Osteoblast (primary cell): ENCODE results near the gene DNAH17. TPM values are rescaled to one million over a fixed set of nuclear protein-coding genes. Genes with fewer than 3 reads are reported as not detected.

Experiments used
- DNase-seq: peaks from one replicate; pipeline ENCODE4 v3.0.0; 2011; ENCODE audit warnings: low spot score, mixed read lengths; ENCODE audit not compliant: insufficient read length; ENCODE audit errors: missing footprints
- H2AFZ ChIP-seq: 2 replicates; pipeline ENCODE4 v1.6.0; 2011; ENCODE audit warnings: mild to moderate bottlenecking, low read length
- H3K27ac ChIP-seq: 2 replicates; pipeline ENCODE4 v1.5.1; 2011; ENCODE audit warnings: mild to moderate bottlenecking, low read depth, low read length, moderate library complexity
- H3K27me3 ChIP-seq: 2 replicates; pipeline ENCODE4 v1.6.0; 2012; ENCODE audit warnings: mild to moderate bottlenecking, control low read depth, inconsistent platforms, low read length, moderate library complexity; ENCODE audit not compliant: insufficient read depth
- H3K36me3 ChIP-seq: 2 replicates; pipeline ENCODE4 v1.5.1; 2011; ENCODE audit warnings: mild to moderate bottlenecking, low read length, control low read depth, moderate library complexity; ENCODE audit not compliant: insufficient read depth
- H3K4me1 ChIP-seq: 2 replicates; pipeline ENCODE4 v1.5.1; 2011; ENCODE audit warnings: mild to moderate bottlenecking, low read length, control low read depth, moderate library complexity; ENCODE audit not compliant: insufficient read depth
- H3K4me2 ChIP-seq: 2 replicates; pipeline ENCODE4 v1.6.0; 2011; ENCODE audit warnings: mild to moderate bottlenecking, low read length; ENCODE audit not compliant: insufficient read depth
- H3K4me3 ChIP-seq: fragments of 200-600 bp; sonication (generic); 3 replicates; pipeline ENCODE4 v1.5.1; 2012; ENCODE audit warnings: mild to moderate bottlenecking, low read length, inconsistent platforms; ENCODE audit not compliant: insufficient read depth
- H3K79me2 ChIP-seq: 2 replicates; pipeline ENCODE4 v1.6.0; 2012; ENCODE audit warnings: mild to moderate bottlenecking, low read length, control low read depth, inconsistent platforms; ENCODE audit not compliant: insufficient read depth
- H3K9me3 ChIP-seq: 2 replicates; pipeline ENCODE4 v1.5.1; 2011; ENCODE audit warnings: low read depth, low read length, control low read depth
- H4K20me1 ChIP-seq: 2 replicates; pipeline ENCODE4 v1.6.0; 2012; ENCODE audit warnings: mild to moderate bottlenecking, low read length, control low read depth; ENCODE audit not compliant: insufficient read depth
- total RNA-seq: library from RNA; depleted of rRNA; stranded (reverse); fragments of >200 nt; gene quantifications from 2 replicates; pipeline ENCODE4 v1.2.3, GENCODE V29; 2012
- TF ChIP-seq, protein P1 (sequence below): IDR thresholded peaks from 2 replicates; pipeline ENCODE4 v1.5.1; 2011; ENCODE audit warnings: mild to moderate bottlenecking, low read depth, low read length, moderate library complexity; ENCODE audit errors: extremely low read depth

The DNAH17 gene
- total RNA-seq, 1 donor: under 0.01 TPM

DNA sequence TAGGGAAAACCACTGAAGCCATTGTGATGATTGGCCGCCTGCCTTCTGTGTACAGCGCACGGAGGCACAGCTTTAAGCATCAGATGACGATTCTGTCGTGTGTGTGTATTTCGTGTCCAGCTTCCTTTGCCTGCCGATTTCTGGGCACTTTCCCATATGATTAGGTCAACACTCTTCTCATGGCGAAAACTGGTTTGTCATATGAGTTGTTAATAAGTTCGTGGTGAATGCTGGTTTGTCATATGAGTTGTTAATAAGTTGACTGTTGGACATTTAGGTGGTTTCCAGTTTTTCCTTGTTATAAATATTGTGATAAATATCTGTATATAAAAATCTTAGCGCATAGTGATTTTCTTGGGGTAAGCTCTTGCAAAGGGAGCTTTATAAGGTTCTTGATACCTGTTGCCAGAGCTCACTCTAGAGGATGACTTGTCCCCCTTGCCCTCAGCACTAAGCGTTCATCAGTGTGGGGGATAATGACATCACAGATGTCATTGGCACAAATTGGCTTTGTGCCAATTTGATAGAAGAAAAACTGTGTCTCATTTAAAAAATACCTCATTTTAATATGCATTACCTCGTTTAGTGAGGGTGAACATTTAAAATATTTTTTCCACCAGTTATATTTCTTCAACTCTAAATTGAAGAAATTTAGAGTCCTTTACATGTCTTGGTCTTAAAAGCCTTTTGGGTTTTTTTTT, 158.7 kb downstream of the DNAH17 start:
- Histone ChIP-seq H3K27ac (peak overlapping the region; percentile 59), H3K9me3 (no peaks in the 10 kb centered on the region), H4K20me1 (peaks cover 12% of the 10 kb centered on the region), H3K4me1 (peaks cover 30% of the 10 kb centered on the region), H3K27me3 (no peaks in the 10 kb centered on the region), H3K4me2 (no peak overlapping the region), H3K79me2 (peaks cover 30% of the 10 kb centered on the region), H3K4me3 (no peak overlapping the region), H2AFZ (no peak overlapping the region), H3K36me3 (peaks cover 32% of the 10 kb centered on the region)
- TF ChIP-seq, protein P1, sequence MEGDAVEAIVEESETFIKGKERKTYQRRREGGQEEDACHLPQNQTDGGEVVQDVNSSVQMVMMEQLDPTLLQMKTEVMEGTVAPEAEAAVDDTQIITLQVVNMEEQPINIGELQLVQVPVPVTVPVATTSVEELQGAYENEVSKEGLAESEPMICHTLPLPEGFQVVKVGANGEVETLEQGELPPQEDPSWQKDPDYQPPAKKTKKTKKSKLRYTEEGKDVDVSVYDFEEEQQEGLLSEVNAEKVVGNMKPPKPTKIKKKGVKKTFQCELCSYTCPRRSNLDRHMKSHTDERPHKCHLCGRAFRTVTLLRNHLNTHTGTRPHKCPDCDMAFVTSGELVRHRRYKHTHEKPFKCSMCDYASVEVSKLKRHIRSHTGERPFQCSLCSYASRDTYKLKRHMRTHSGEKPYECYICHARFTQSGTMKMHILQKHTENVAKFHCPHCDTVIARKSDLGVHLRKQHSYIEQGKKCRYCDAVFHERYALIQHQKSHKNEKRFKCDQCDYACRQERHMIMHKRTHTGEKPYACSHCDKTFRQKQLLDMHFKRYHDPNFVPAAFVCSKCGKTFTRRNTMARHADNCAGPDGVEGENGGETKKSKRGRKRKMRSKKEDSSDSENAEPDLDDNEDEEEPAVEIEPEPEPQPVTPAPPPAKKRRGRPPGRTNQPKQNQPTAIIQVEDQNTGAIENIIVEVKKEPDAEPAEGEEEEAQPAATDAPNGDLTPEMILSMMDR: no peak
- peak; percentile 68 for DNase-seq

DNA sequence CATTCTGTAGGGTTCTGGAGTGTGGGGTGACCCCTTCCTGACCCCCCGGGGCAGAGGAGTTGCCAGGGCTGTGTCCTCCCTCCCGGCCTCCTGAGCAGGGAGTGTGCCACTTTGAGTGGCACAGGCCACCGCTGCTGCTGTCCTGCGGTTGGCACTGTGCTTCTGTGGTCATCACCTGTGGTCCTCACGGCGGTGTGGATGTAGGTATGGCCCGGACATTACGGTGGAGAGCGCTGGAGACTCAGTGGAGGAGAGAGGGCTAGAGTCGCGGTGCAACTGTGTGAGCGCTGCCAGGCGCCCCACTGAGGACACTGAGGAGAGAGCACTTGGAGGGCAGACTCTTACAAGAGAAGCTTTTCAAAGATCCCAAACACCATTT, 159.7 kb downstream of the DNAH17 start:
- Histone ChIP-seq H3K27me3 (no peaks in the 10 kb centered on the region), H3K36me3 (peaks cover 29% of the 10 kb centered on the region), H3K4me2 (no peak overlapping the region), H3K4me3 (no peak overlapping the region), H4K20me1 (peaks cover 20% of the 10 kb centered on the region), H3K9me3 (no peaks in the 10 kb centered on the region), H3K4me1 (peaks cover 34% of the 10 kb centered on the region), H2AFZ (no peak overlapping the region), H3K27ac (peak overlapping the region; percentile 83), H3K79me2 (peaks cover 40% of the 10 kb centered on the region)
- TF ChIP-seq, protein P1: no peak
- no peak for DNase-seq

DNA sequence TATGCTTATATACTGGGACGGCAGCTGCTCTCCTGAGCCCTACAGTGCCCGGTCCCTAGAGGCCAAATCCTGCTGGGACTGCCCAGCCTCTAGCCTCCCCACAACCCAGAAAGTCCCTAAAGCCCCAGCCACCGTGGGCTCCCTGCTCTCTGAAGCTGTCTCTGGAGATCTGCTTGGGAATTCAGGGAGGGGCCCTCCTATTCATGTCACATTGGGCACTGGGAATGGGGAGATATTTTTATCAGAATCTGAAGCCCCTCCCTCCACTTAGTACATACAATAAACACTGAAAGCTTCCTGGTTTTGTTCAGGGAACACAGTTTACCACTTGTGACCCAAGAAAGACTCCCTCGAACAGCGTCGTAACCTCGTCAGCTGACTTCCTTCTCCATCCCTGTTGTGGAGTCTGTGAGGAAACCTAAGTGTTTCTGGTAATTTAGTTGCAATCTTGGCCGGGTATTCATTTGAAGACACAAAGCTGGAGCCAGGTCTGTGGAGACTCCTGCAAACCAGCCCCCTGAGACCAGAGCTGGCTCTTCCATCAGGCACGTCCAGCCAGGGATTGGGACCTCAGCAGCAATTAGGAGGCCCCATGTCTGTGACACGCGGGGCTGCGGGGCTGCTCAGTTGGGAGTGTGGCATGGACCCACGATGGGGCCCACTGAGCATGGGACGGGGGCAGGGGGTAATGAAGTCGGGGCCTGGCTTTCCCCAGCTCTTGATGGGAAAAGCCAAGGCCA, 160.2 kb downstream of the DNAH17 start:
- peaks cover 45% of the 10 kb centered on the region for H3K79me2 ChIP-seq
- peaks cover 21% of the 10 kb centered on the region for H4K20me1 ChIP-seq
- peak; percentile 85 for DNase-seq
- H2AFZ ChIP-seq: no peak overlapping the region
- no peaks in the 10 kb centered on the region for H3K9me3 ChIP-seq
- TF ChIP-seq, protein P1: no peak
- no peaks in the 10 kb centered on the region for H3K27me3 ChIP-seq
- H3K4me1 ChIP-seq: peaks cover 39% of the 10 kb centered on the region
- peaks cover 25% of the 10 kb centered on the region for H3K36me3 ChIP-seq
- H3K4me2 ChIP-seq: peak overlapping the region; percentile 52
- peak overlapping the region; percentile 83 for H3K27ac ChIP-seq
- H3K4me3 ChIP-seq: peak overlapping the region; percentile 13
